Fibroblast of skin of back (primary cell): Measurements from ENCODE around the gene NOP9.
A peak's percentile ranks its signal among the peaks of the same experiment; 100 is the strongest.
"Not testable (repeated sequence)": the region's sequence is repeated elsewhere in the genome, so short reads cannot be mapped to it uniquely, and the experiment has no call there.

Experiments
- DNase-seq: peaks from one replicate; pipeline ENCODE4 v3.0.0-alpha.2; 2013

The NOP9 gene

DNA sequence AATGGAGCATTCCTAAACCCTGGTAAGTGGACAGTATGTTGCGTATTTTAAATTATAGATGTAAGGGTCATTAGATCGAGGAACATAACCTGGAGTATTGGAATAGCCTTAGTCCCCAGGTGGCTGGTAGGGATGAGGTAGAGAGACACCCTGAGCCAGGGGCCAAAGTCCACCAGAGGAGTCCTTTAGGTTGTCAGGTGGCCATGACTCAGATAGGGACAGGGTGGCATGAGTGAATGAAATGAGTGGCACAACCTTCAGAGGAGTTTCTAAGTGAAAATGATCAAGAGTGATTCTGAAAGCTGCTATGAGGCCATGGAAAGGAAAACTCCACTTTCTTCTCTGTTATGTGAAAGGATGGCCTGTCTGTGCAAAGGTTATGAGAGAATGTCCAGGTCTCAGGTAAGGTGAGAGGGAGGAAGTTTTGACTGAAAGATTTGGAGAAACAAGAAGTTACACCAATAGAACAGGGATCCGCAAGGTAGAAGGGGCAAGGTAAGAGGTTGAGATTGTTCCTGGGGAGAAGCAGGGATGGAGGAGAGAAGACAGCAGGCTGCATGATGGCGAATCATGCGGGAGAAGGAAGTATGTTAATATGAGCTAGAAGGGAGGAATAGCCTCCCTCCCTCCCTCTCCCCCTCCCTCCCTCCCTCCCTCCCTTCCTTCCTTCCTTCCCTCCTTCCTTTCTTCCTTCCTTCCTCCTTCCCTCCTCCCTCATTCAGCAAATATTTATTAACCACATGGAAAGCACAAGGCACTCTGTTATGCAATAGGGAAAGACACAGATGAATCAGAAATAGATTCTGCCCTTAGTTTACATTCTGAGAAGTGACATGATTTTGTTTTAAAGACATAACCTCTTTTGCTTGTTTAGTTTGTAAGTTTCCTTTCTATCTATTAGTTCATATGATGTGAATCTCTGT, 54.2 kb downstream of the NOP9 start:
- DNase-seq: peak; percentile 27

- DNase-seq: not testable (repeated sequence)
Observed at GRCh38 chr14:24354482-24354825, 54.8 kb downstream of the NOP9 start.

DNA sequence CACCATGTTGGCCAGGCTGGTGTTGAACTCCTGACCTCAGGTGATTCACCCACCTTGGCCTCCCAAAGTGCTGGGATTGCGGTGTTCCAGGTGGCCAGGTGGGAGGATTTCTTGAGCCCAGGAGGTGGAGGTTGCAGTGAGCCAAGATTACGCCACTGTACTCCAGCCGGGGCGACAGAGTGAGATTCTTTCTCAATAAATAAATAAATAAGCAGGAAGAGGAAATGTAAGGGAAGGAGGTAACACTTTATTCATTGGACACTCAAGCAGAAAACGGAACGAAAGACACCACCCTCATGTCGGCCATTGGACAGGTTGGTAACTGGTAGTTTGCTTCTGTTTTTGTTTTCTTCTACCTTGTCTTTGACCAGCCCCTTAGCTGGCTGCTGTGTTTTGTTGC, 55.4 kb downstream of the NOP9 start:
- DNase-seq: no peak

GRCh38 chr14:24356208-24356607, 56.6 kb downstream of the NOP9 start:
- no peak for DNase-seq
